ENCODE measurements around the gene C16orf86. TPM values are rescaled to one million over a fixed set of nuclear protein-coding genes. Genes with fewer than 3 reads are reported as not detected.

C16orf86 gene
- total RNA-seq, 1 donor from 2014 or later, result 0.79 TPM

DNA sequence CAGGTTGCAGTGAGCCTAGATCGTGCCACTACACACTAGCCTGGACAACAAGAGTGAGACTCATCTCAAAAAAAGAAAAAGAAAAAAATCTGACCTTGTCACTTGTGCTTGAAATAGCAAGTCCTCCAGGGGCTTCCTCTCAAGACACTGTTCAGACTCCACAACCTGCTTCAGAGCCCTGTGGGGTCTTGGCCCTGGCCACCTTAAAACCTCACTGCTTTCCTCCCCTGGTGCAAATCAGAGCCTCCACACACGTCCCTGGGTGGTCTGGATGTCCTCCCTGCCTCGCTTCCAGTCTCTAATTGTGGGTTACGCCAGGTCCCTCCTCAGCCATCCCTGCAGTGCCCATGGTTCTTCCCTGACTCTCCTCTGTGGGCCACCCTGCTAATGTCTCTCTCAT is 11.3 kb upstream of the C16orf86 start:
- H3K4me3 ChIP-seq (ENCODE audit: low read depth, low read length), result no peak overlapping the region
- H3K36me3 ChIP-seq (ENCODE audit: control insufficient read depth, insufficient read depth, low read length), result peaks cover 5% of the 10 kb centered on the region
- no peak for DNase-seq (ENCODE audit: low read depth)
- TF ChIP-seq, protein P1, sequence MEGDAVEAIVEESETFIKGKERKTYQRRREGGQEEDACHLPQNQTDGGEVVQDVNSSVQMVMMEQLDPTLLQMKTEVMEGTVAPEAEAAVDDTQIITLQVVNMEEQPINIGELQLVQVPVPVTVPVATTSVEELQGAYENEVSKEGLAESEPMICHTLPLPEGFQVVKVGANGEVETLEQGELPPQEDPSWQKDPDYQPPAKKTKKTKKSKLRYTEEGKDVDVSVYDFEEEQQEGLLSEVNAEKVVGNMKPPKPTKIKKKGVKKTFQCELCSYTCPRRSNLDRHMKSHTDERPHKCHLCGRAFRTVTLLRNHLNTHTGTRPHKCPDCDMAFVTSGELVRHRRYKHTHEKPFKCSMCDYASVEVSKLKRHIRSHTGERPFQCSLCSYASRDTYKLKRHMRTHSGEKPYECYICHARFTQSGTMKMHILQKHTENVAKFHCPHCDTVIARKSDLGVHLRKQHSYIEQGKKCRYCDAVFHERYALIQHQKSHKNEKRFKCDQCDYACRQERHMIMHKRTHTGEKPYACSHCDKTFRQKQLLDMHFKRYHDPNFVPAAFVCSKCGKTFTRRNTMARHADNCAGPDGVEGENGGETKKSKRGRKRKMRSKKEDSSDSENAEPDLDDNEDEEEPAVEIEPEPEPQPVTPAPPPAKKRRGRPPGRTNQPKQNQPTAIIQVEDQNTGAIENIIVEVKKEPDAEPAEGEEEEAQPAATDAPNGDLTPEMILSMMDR (IDR thresholded peaks at IDR 0.05; ENCODE audit: insufficient read depth, low read length, severe bottlenecking), result no peak
- peaks cover 23% of the 10 kb centered on the region for H3K27me3 ChIP-seq (ENCODE audit: control insufficient read depth, insufficient read depth, low read length)
- FAIRE-seq, result no peak

DNA sequence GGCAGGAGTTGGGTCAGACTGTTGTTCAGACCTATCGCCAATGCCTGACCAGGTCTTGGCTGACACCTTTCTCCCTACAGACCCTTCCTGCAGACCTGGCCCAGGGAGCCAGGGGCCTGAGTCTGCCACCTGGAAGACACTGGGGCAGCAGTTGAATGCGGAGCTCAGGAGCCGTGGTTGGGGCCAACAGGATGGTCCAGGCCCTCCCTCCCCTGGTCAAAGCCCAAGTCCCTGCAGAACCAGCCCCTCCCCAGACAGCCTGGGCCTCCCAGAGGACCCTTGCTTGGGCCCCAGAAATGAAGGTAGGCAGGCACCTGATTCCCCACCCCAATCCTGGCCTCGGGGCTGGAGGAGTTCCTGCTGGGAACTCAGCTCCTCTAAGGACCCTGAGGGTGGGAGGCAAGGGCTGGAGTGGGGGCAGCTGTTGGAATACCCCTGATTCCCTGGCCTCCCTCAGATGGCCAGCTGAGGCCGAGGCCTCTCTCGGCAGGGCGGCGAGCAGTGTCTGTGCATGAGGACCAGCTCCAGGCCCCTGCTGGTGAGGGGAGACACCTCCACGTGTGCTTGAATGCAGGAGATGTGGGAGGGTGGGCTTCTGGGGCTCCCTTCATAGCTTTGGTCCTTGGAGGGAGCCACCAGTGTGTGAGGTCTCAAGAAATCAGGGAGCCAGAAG is 10.1 kb upstream of the C16orf86 start:
- TF ChIP-seq, protein P1 (IDR thresholded peaks at IDR 0.05; ENCODE audit: insufficient read depth, low read length, severe bottlenecking), result no peak
- Histone ChIP-seq H3K4me3 (ENCODE audit: low read depth, low read length) (no peak overlapping the region), H3K27me3 (ENCODE audit: control insufficient read depth, insufficient read depth, low read length) (peaks cover 16% of the 10 kb centered on the region), H3K36me3 (ENCODE audit: control insufficient read depth, insufficient read depth, low read length) (peaks cover 5% of the 10 kb centered on the region)
- FAIRE-seq (no peak), DNase-seq (ENCODE audit: low read depth) (no peak)

DNA sequence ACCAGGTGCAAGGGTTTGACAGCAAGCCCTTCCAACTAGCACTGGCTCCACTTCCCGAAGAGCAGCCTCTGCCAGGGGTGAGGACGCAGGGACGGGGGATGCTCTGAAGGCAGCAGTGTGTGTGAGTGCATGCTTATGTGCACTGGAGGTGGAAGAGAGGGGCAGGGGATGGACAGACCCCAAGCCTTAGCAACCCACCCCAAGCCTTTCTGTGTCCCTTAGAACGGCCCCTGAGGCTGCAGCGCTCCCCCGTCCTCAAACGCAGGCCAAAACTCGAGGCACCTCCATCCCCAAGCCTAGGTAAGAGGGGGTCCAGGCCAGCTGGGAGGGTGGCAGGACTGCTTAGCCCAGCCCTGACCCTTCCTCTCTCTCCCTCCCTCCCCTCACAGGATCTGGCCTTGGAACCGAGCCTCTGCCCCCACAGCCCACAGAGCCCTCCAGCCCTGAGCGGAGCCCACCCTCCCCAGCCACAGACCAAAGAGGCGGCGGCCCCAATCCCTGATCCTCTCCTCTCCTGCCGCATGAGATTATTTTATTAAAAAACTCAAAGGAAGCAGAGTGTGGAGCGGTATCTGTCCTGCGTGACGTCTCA is 9.5 kb upstream of the C16orf86 start:
- FAIRE-seq, result no peak
- Histone ChIP-seq H3K27me3 (ENCODE audit: control insufficient read depth, insufficient read depth, low read length) (peaks cover 11% of the 10 kb centered on the region), H3K36me3 (ENCODE audit: control insufficient read depth, insufficient read depth, low read length) (peaks cover 5% of the 10 kb centered on the region), H3K4me3 (ENCODE audit: low read depth, low read length) (no peak overlapping the region)
- TF ChIP-seq, protein P1 (IDR thresholded peaks at IDR 0.05; ENCODE audit: insufficient read depth, low read length, severe bottlenecking), result no peak
- DNase-seq (ENCODE audit: low read depth), result no peak

DNA sequence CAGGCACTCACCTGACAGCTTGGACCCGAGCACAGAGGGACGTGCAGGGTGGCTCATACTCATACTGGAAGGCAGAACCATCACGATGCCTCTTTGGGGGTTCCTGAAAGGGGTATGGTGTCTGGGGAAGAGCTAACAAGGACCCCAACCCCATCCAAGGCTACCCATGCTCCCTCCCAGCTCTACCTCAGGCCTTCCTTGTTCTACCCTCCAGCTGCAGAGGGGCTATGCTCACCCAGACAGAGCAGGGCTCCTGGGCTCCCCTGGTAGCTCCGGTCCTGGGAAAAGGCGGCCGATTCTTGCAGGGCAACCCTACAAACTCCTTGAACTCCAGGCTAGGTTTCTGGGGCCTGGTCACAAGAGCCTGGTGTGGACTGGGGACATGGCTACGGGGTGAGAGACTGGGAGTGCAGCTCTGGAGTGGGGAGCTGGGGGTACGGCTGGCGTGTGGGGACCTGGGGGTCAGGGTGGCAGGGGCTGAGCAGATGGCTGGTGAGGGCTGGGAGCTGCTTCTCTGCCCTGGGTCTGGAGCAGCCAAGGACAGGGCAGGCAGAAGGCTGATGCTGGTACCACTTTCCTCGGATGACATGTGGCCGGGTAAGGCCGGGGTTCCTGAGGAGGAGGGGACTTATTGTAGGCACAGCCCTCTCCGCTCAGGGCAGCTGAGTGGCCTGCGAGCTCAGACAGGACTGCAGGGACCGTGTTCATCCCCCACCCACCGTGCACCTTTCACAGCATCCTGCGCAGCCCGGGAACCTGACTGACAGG is 8.7 kb upstream of the C16orf86 start:
- TF ChIP-seq, protein P1 (IDR thresholded peaks at IDR 0.05; ENCODE audit: insufficient read depth, low read length, severe bottlenecking), result no peak
- peaks cover 6% of the 10 kb centered on the region for H3K36me3 ChIP-seq (ENCODE audit: control insufficient read depth, insufficient read depth, low read length)
- no peak overlapping the region for H3K4me3 ChIP-seq (ENCODE audit: low read depth, low read length)
- peaks cover 8% of the 10 kb centered on the region for H3K27me3 ChIP-seq (ENCODE audit: control insufficient read depth, insufficient read depth, low read length)
- DNase-seq (ENCODE audit: low read depth) (no peak), FAIRE-seq (no peak)

DNA sequence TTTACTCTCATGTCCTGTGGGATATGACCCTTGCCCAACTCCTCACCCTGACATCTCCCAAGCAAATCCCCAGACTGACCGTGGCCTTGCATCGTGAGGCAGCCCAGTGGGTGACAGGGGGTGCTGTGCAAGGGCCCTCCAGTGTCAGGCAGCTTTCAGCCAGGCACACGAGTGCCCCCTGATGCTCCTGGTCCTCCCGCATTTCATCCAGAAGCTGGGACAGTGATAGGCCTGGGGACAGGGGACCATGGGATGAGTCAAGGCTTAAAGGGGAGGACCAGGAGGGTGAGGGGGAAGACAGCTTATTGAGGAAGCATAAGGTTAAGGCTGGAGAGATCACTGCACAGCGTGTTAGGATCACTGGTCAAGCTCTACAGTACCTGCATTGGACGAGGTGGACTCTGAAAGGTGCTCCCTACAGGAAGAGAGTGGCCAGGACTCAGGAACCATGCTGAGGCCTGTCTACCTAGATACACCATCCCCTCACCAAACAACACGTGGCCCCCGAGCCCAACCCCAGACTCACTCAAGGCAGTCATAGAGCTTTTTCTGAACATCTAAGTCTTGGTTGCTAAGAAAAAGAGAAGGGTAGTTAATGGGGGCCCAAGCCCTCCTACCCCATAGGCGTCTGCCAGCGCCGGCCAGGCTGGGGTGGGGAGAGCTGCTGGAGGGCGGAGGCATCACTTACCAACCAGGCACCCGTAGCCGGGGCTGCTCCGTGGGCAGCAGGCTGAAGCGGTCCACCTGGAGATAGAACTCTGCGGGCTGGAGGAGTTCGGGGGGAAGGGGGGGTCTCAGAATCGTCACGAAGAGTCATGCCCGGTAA is 7.6 kb upstream of the C16orf86 start:
- H3K36me3 ChIP-seq (ENCODE audit: control insufficient read depth, insufficient read depth, low read length), result peaks cover 7% of the 10 kb centered on the region
- DNase-seq (ENCODE audit: low read depth) (no peak), FAIRE-seq (no peak)
- H3K27me3 ChIP-seq (ENCODE audit: control insufficient read depth, insufficient read depth, low read length), result peaks cover 2% of the 10 kb centered on the region
- TF ChIP-seq, protein P1 (IDR thresholded peaks at IDR 0.05; ENCODE audit: insufficient read depth, low read length, severe bottlenecking), result no peak
- peak overlapping the region; percentile 98 for H3K4me3 ChIP-seq (ENCODE audit: low read depth, low read length)

All from bronchial epithelial cell (primary cell).